GM12878 (cell line): ENCODE data around the gene CACNA1G.

ENCODE experiments used
- BRCA1 ChIP-seq: IDR thresholded peaks from 2 replicates; pipeline ENCODE4 v1.6.1; 2011; ENCODE audit warnings: low read depth, low read length, improper control_type of control experiment
- CREB1 ChIP-seq: IDR thresholded peaks from 2 replicates; pipeline ENCODE4 v1.6.1; 2012; ENCODE audit warnings: low read depth, mild to moderate bottlenecking, inconsistent platforms
- EED ChIP-seq: sonication (generic); IDR thresholded peaks from 2 replicates; pipeline ENCODE4 v1.6.1; 2016; ENCODE audit warnings: antibody characterized with exemption, low read depth
- EP300 ChIP-seq, 2 experiments: fragments of 150-350 bp in 1 of 2; IDR thresholded peaks; 2 replicates each; pipeline ENCODE4 v1.6.1; 2011 to 2012; ENCODE audit warnings: low read depth in 2 of 2, low read length in 2 of 2, borderline replicate concordance in 1 of 2, improper control_type of control experiment in 1 of 2, inconsistent platforms in 1 of 2; ENCODE audit not compliant: control insufficient read depth in 1 of 2
- NRF1 ChIP-seq: conservative IDR thresholded peaks from 2 replicates; pipeline ENCODE4 v1.6.1; 2011; ENCODE audit warnings: mild to moderate bottlenecking, low read depth, low read length, improper control_type of control experiment
- POLR2A ChIP-seq: IDR thresholded peaks from 2 replicates; pipeline ENCODE4 v1.6.1; 2011; ENCODE audit warnings: low read depth, mild to moderate bottlenecking, low read length
- SMAD5 ChIP-seq: IDR thresholded peaks from 2 replicates; pipeline ENCODE4 v1.6.1; 2016; ENCODE audit warnings: antibody characterized with exemption, low read depth
- SMC3 ChIP-seq: IDR thresholded peaks from 2 replicates; pipeline ENCODE4 v1.6.1; 2011; ENCODE audit warnings: low read length, improper control_type of control experiment, borderline replicate concordance
- TF ChIP-seq, protein P1 (sequence below): fragments of 450-650 bp; formaldehyde crosslinking; IDR thresholded peaks from 2 replicates; pipeline ENCODE4 v1.4.0; 2020; ENCODE audit warnings: mild to moderate bottlenecking, moderate library complexity
- TF ChIP-seq, protein P2 (sequence below): IDR thresholded peaks from 2 replicates; pipeline ENCODE4 v1.6.1; 2012; ENCODE audit warnings: mild to moderate bottlenecking, low read depth, low read length
- TF ChIP-seq, protein P3 (sequence below): IDR thresholded peaks from 2 replicates; pipeline ENCODE4 v1.6.1; 2011; ENCODE audit warnings: low read depth, mild to moderate bottlenecking, low read length, moderate library complexity, borderline replicate concordance; ENCODE audit errors: extremely low read depth
- TF ChIP-seq, protein P4 (sequence below): fragments of 450-650 bp; IDR thresholded peaks from 2 replicates; pipeline ENCODE4 v1.6.1; 2017; ENCODE audit warnings: antibody characterized with exemption, mild to moderate bottlenecking, moderate library complexity
- TF ChIP-seq, protein P5 (sequence below), 3 experiments: IDR thresholded peaks in 2 of 3; conservative IDR thresholded peaks in 1 of 3; 2 replicates each; pipeline ENCODE4 v1.5.1; 2011; ENCODE audit warnings: low read depth in 3 of 3, low read length in 3 of 3, mild to moderate bottlenecking in 3 of 3, control low read depth in 2 of 3, moderate library complexity in 2 of 3, inconsistent platforms in 1 of 3, mixed read lengths in 1 of 3; ENCODE audit not compliant: control insufficient read depth in 2 of 3, insufficient read depth in 1 of 3; ENCODE audit errors: extremely low read depth in 1 of 3

DNA sequence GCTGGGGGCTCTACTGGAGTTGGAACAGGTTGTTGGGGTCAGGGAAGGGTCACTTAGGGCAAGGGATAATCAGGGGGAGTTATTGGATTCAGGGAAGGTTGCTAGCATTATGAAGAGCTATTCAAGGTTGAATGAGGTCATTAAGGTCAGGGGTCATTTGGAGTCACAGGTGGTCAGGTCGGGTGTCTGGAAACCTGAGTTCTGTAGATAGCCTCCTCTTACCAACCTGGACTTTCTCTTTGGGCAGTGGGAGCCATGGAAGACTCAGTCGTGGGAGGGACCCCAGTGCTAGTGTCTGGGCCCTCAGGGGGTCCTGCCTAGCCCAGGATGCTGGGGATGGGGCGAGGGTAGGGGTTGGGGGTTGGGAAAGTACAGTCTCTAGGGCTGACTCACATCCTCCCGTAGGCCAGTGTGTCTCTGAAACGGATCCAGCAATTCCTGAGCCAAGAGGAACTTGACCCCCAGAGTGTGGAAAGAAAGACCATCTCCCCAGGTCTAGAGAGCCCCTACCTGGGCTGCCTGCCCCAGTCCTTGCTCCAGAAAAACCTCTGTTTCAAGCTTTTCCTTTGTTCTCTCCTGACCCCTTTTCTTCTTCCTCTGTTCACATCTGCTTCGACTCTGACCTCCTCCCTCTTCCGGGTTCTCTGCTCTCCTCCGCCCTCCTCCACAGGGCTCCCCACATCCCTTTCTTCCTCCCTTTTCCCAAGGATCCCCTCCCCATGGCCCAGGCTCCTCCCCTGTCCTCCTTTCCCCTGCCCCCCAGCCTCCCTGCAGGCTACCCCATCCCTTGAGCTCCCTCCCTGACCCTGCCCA, 107.7 kb downstream of the CACNA1G start:
- TF ChIP-seq, protein P1, sequence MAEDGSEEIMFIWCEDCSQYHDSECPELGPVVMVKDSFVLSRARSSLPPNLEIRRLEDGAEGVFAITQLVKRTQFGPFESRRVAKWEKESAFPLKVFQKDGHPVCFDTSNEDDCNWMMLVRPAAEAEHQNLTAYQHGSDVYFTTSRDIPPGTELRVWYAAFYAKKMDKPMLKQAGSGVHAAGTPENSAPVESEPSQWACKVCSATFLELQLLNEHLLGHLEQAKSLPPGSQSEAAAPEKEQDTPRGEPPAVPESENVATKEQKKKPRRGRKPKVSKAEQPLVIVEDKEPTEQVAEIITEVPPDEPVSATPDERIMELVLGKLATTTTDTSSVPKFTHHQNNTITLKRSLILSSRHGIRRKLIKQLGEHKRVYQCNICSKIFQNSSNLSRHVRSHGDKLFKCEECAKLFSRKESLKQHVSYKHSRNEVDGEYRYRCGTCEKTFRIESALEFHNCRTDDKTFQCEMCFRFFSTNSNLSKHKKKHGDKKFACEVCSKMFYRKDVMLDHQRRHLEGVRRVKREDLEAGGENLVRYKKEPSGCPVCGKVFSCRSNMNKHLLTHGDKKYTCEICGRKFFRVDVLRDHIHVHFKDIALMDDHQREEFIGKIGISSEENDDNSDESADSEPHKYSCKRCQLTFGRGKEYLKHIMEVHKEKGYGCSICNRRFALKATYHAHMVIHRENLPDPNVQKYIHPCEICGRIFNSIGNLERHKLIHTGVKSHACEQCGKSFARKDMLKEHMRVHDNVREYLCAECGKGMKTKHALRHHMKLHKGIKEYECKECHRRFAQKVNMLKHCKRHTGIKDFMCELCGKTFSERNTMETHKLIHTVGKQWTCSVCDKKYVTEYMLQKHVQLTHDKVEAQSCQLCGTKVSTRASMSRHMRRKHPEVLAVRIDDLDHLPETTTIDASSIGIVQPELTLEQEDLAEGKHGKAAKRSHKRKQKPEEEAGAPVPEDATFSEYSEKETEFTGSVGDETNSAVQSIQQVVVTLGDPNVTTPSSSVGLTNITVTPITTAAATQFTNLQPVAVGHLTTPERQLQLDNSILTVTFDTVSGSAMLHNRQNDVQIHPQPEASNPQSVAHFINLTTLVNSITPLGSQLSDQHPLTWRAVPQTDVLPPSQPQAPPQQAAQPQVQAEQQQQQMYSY (CRISPR knock-in tag): no peak
- TF ChIP-seq EP300 (IDR thresholded peaks at IDR 0.05; ENCODE audit: borderline replicate concordance in 1 of 2, control insufficient read depth in 1 of 2, low read depth in 2 of 2, low read length in 2 of 2): no peak
- no peak for TF ChIP-seq NRF1
- no peak for TF ChIP-seq CREB1
- TF ChIP-seq SMC3: no peak
- TF ChIP-seq SMAD5: no peak
- TF ChIP-seq, protein P2, sequence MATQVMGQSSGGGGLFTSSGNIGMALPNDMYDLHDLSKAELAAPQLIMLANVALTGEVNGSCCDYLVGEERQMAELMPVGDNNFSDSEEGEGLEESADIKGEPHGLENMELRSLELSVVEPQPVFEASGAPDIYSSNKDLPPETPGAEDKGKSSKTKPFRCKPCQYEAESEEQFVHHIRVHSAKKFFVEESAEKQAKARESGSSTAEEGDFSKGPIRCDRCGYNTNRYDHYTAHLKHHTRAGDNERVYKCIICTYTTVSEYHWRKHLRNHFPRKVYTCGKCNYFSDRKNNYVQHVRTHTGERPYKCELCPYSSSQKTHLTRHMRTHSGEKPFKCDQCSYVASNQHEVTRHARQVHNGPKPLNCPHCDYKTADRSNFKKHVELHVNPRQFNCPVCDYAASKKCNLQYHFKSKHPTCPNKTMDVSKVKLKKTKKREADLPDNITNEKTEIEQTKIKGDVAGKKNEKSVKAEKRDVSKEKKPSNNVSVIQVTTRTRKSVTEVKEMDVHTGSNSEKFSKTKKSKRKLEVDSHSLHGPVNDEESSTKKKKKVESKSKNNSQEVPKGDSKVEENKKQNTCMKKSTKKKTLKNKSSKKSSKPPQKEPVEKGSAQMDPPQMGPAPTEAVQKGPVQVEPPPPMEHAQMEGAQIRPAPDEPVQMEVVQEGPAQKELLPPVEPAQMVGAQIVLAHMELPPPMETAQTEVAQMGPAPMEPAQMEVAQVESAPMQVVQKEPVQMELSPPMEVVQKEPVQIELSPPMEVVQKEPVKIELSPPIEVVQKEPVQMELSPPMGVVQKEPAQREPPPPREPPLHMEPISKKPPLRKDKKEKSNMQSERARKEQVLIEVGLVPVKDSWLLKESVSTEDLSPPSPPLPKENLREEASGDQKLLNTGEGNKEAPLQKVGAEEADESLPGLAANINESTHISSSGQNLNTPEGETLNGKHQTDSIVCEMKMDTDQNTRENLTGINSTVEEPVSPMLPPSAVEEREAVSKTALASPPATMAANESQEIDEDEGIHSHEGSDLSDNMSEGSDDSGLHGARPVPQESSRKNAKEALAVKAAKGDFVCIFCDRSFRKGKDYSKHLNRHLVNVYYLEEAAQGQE: no peak
- no peak for TF ChIP-seq POLR2A
- TF ChIP-seq BRCA1: no peak
- TF ChIP-seq, protein P3, sequence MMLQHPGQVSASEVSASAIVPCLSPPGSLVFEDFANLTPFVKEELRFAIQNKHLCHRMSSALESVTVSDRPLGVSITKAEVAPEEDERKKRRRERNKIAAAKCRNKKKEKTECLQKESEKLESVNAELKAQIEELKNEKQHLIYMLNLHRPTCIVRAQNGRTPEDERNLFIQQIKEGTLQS: no peak
- TF ChIP-seq, protein P4, sequence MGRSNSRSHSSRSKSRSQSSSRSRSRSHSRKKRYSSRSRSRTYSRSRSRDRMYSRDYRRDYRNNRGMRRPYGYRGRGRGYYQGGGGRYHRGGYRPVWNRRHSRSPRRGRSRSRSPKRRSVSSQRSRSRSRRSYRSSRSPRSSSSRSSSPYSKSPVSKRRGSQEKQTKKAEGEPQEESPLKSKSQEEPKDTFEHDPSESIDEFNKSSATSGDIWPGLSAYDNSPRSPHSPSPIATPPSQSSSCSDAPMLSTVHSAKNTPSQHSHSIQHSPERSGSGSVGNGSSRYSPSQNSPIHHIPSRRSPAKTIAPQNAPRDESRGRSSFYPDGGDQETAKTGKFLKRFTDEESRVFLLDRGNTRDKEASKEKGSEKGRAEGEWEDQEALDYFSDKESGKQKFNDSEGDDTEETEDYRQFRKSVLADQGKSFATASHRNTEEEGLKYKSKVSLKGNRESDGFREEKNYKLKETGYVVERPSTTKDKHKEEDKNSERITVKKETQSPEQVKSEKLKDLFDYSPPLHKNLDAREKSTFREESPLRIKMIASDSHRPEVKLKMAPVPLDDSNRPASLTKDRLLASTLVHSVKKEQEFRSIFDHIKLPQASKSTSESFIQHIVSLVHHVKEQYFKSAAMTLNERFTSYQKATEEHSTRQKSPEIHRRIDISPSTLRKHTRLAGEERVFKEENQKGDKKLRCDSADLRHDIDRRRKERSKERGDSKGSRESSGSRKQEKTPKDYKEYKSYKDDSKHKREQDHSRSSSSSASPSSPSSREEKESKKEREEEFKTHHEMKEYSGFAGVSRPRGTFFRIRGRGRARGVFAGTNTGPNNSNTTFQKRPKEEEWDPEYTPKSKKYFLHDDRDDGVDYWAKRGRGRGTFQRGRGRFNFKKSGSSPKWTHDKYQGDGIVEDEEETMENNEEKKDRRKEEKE: no peak
- TF ChIP-seq EED: no peak
- TF ChIP-seq, protein P5, sequence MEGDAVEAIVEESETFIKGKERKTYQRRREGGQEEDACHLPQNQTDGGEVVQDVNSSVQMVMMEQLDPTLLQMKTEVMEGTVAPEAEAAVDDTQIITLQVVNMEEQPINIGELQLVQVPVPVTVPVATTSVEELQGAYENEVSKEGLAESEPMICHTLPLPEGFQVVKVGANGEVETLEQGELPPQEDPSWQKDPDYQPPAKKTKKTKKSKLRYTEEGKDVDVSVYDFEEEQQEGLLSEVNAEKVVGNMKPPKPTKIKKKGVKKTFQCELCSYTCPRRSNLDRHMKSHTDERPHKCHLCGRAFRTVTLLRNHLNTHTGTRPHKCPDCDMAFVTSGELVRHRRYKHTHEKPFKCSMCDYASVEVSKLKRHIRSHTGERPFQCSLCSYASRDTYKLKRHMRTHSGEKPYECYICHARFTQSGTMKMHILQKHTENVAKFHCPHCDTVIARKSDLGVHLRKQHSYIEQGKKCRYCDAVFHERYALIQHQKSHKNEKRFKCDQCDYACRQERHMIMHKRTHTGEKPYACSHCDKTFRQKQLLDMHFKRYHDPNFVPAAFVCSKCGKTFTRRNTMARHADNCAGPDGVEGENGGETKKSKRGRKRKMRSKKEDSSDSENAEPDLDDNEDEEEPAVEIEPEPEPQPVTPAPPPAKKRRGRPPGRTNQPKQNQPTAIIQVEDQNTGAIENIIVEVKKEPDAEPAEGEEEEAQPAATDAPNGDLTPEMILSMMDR (IDR thresholded peaks at IDR 0.05 in 2 of 3, conservative IDR thresholded peaks at IDR 0.05 in 1 of 3; ENCODE audit: control insufficient read depth in 2 of 3, extremely low read depth in 1 of 3, insufficient read depth in 1 of 3, low read depth in 3 of 3, low read length in 3 of 3): no peak
